Liver (tissue), 9 donors: ENCODE data around the gene PTPRN2. TPM values are rescaled to one million over a fixed set of nuclear protein-coding genes. Genes with fewer than 3 reads are reported as not detected.

Source experiments
- DNase-seq: peaks from one replicate; pipeline ENCODE4 v3.0.0-alpha.2; 2017; ENCODE audit warnings: low spot score
- H3K27ac ChIP-seq, 2 donors: one replicate each; pipeline ENCODE4 v1.7.0; 2013; ENCODE audit warnings: inconsistent platforms in 2 of 2, low read length in 2 of 2, control low read depth in 1 of 2, low read depth in 1 of 2, mild to moderate bottlenecking in 1 of 2
- H3K27me3 ChIP-seq, 4 donors: one replicate each; pipeline versions ENCODE4 v1.6.1 to v1.7.0; 2013; ENCODE audit warnings: low read length in 3 of 4, inconsistent platforms in 1 of 4, mild to moderate bottlenecking in 1 of 4, moderate library complexity in 1 of 4; ENCODE audit not compliant: control insufficient read depth in 4 of 4, insufficient read depth in 4 of 4
- H3K36me3 ChIP-seq, 4 donors: one replicate each; pipeline versions ENCODE4 v1.6.1 to v1.7.0; 2013; ENCODE audit warnings: low read length in 3 of 4, mild to moderate bottlenecking in 3 of 4, low read depth in 1 of 4, moderate library complexity in 1 of 4; ENCODE audit not compliant: control insufficient read depth in 4 of 4, insufficient read depth in 3 of 4
- H3K4me1 ChIP-seq, 4 donors: one replicate each; pipeline versions ENCODE4 v1.6.1 to v1.7.0; 2013; ENCODE audit warnings: low read length in 3 of 4, mild to moderate bottlenecking in 3 of 4, moderate library complexity in 1 of 4; ENCODE audit not compliant: control insufficient read depth in 4 of 4, insufficient read depth in 4 of 4
- H3K4me3 ChIP-seq, 3 donors: one replicate each; pipeline versions ENCODE4 v1.6.1 to v1.7.0; 2013; ENCODE audit warnings: low read length in 3 of 3, control low read depth in 1 of 3, low read depth in 1 of 3, mild to moderate bottlenecking in 1 of 3
- H3K9ac ChIP-seq, 2 donors: one replicate each; pipeline ENCODE4 v1.7.0; 2013; ENCODE audit warnings: low read length in 2 of 2, mild to moderate bottlenecking in 2 of 2, moderate library complexity in 2 of 2, control low read depth in 1 of 2, low read depth in 1 of 2
- H3K9me3 ChIP-seq, 4 donors: one replicate each; pipeline versions ENCODE4 v1.6.1 to v1.7.0; 2013; ENCODE audit warnings: low read length in 3 of 4; ENCODE audit not compliant: control insufficient read depth in 4 of 4
- ATF3 ChIP-seq: IDR thresholded peaks from 2 replicates; pipeline ENCODE4 v1.6.1; 2016; ENCODE audit warnings: antibody characterized with exemption
- EGR1 ChIP-seq, 2 donors: IDR thresholded peaks; 2 replicates each; pipeline ENCODE4 v1.6.1; 2016 to 2018; ENCODE audit warnings: antibody characterized with exemption in 2 of 2, low read depth in 2 of 2
- FOXA1 ChIP-seq: IDR thresholded peaks from 2 replicates; pipeline ENCODE4 v1.6.1; 2016; ENCODE audit warnings: antibody characterized with exemption
- FOXA2 ChIP-seq: IDR thresholded peaks from 2 replicates; pipeline ENCODE4 v1.6.1; 2016; ENCODE audit warnings: antibody characterized with exemption
- GABPA ChIP-seq, 2 donors: IDR thresholded peaks in 1 of 2; conservative IDR thresholded peaks in 1 of 2; 2 replicates each; pipeline ENCODE4 v1.6.1; 2016; ENCODE audit warnings: antibody characterized with exemption in 2 of 2, mild to moderate bottlenecking in 1 of 2, moderate library complexity in 1 of 2
- HNF4A ChIP-seq, 2 donors: conservative IDR thresholded peaks; 2 replicates each; pipeline ENCODE4 v1.6.1; 2016; ENCODE audit warnings: antibody characterized with exemption in 2 of 2, mild to moderate bottlenecking in 2 of 2
- HNF4G ChIP-seq: IDR thresholded peaks from 2 replicates; pipeline ENCODE4 v1.6.1; 2016; ENCODE audit warnings: antibody characterized with exemption
- JUND ChIP-seq, 2 donors: IDR thresholded peaks; 2 replicates each; pipeline ENCODE4 v1.6.1; 2016; ENCODE audit warnings: antibody characterized with exemption in 2 of 2
- MAX ChIP-seq: IDR thresholded peaks from 2 replicates; pipeline ENCODE4 v1.6.1; 2016; ENCODE audit warnings: antibody characterized with exemption
- NR2F2 ChIP-seq: IDR thresholded peaks from 2 replicates; pipeline ENCODE4 v1.6.1; 2016; ENCODE audit warnings: antibody characterized with exemption
- RAD21 ChIP-seq, 2 donors: IDR thresholded peaks; 2 replicates each; pipeline ENCODE4 v1.6.1; 2016; ENCODE audit warnings: antibody characterized with exemption in 2 of 2, mild to moderate bottlenecking in 2 of 2
- RXRA ChIP-seq, 2 donors: IDR thresholded peaks; 2 replicates each; pipeline ENCODE4 v1.6.1; 2017 to 2018; ENCODE audit warnings: antibody characterized with exemption in 2 of 2, mild to moderate bottlenecking in 1 of 2
- SP1 ChIP-seq: IDR thresholded peaks from 2 replicates; pipeline ENCODE4 v1.6.1; 2018; ENCODE audit warnings: antibody characterized with exemption, mild to moderate bottlenecking
- TAF1 ChIP-seq: conservative IDR thresholded peaks from 2 replicates; pipeline ENCODE4 v1.6.1; 2016; ENCODE audit warnings: antibody characterized with exemption, mild to moderate bottlenecking
- YY1 ChIP-seq: IDR thresholded peaks from 2 replicates; pipeline ENCODE4 v1.6.1; 2016; ENCODE audit warnings: antibody characterized with exemption, mild to moderate bottlenecking
- WGBS: extraction: QIAGEN DNeasy Blood & Tissue Kit; methylation state at CpG from one replicate; pipeline ENCODE4 v1.1.7; 2013; 5-methylcytosine and 5-hydroxymethylcytosine counted together
- polyA plus RNA-seq, 2 donors: library from polyadenylated mRNA; stranded (reverse) in 1 of 2; unstranded in 1 of 2; fragments of 200-250 nt in 1 of 2; fragments of >200 nt in 1 of 2; fragmentation: Nextera tagmentation in 1 of 2; extraction: Ambion mirVana in 1 of 2; gene quantifications; one replicate each; pipeline versions ENCODE4 v1.2.1 to v1.2.3, GENCODE V29; 2013 to 2015
- total RNA-seq, 2 donors: library from RNA; depleted of rRNA; stranded (reverse); fragments of >200 nt; gene quantifications; one replicate each; pipeline ENCODE4 v1.2.3, GENCODE V29; 2014
- TF ChIP-seq, protein P1 (sequence below): fragments of 150-350 bp; IDR thresholded peaks from 2 replicates; pipeline ENCODE4 v1.5.1; 2017; ENCODE audit warnings: improper control_type of control experiment, low read depth, low read length; ENCODE audit not compliant: missing input control
- TF ChIP-seq, protein P2 (sequence below): IDR thresholded peaks from 2 replicates; pipeline ENCODE4 v1.6.1; 2016; ENCODE audit warnings: antibody characterized with exemption
- TF ChIP-seq, protein P3 (sequence below): IDR thresholded peaks from 2 replicates; pipeline ENCODE4 v1.6.1; 2016; ENCODE audit warnings: antibody characterized with exemption, mild to moderate bottlenecking
- donor health status: healthy.
- donor health status: healthy.
- donor health status: healthy.
- donor health status: healthy.
- donor health status: healthy.

The PTPRN2 gene
- total and polyA plus RNA-seq, 4 donors: 0.75 to 1.9 (median 1.1) TPM

DNA sequence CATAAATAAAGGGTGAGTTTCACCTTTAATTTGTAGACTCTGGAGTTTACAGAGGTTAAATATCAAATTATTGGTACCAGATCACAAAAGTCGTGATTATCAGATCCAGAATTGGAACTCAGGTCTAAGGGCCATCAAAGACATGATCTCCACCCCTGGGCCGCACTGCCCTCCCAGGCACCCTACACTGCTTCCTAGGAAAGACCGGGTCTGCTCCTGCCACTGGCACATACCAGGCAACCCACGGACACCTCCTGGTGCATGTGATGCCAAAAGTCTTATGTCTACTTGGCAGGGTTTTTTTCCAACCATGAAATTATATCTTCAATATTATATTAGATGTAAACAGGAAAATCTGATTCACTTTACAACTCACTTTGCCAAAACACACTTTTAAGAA is 452.8 kb downstream of the PTPRN2 start:
- Histone ChIP-seq H3K27ac (no peak overlapping the region), H3K27me3 (peaks cover 0 to 5% (median 0%) of the 10 kb centered on the region in 4 donors), H3K4me3 (no peak overlapping the region), H3K9ac (no peak overlapping the region), H3K36me3 (no peaks in the 10 kb centered on the region), H3K9me3 (no peaks in the 10 kb centered on the region), H3K4me1 (no peaks in the 10 kb centered on the region)
- WGBS: 80% methylated on average over 4 of the region's 4 CpGs
- DNase-seq: no peak
- TF ChIP-seq MAX: no peak
- no peak for TF ChIP-seq JUND (IDR thresholded peaks at IDR 0.05)
- no peak for TF ChIP-seq RAD21 (IDR thresholded peaks at IDR 0.05)
- no peak for TF ChIP-seq HNF4A (conservative IDR thresholded peaks at IDR 0.05)
- no peak for TF ChIP-seq NR2F2
- no peak for TF ChIP-seq FOXA2
- TF ChIP-seq GABPA (IDR thresholded peaks at IDR 0.05 in 1 of 2, conservative IDR thresholded peaks at IDR 0.05 in 1 of 2): no peak
- no peak for TF ChIP-seq SP1
- no peak for TF ChIP-seq EGR1 (IDR thresholded peaks at IDR 0.05; ENCODE audit: low read depth in 2 of 2)
- no peak for TF ChIP-seq YY1
- TF ChIP-seq ATF3: no peak
- TF ChIP-seq RXRA (IDR thresholded peaks at IDR 0.05): no peak
- TF ChIP-seq HNF4G: no peak
- TF ChIP-seq, protein P1, sequence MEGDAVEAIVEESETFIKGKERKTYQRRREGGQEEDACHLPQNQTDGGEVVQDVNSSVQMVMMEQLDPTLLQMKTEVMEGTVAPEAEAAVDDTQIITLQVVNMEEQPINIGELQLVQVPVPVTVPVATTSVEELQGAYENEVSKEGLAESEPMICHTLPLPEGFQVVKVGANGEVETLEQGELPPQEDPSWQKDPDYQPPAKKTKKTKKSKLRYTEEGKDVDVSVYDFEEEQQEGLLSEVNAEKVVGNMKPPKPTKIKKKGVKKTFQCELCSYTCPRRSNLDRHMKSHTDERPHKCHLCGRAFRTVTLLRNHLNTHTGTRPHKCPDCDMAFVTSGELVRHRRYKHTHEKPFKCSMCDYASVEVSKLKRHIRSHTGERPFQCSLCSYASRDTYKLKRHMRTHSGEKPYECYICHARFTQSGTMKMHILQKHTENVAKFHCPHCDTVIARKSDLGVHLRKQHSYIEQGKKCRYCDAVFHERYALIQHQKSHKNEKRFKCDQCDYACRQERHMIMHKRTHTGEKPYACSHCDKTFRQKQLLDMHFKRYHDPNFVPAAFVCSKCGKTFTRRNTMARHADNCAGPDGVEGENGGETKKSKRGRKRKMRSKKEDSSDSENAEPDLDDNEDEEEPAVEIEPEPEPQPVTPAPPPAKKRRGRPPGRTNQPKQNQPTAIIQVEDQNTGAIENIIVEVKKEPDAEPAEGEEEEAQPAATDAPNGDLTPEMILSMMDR: no peak
- TF ChIP-seq, protein P2, sequence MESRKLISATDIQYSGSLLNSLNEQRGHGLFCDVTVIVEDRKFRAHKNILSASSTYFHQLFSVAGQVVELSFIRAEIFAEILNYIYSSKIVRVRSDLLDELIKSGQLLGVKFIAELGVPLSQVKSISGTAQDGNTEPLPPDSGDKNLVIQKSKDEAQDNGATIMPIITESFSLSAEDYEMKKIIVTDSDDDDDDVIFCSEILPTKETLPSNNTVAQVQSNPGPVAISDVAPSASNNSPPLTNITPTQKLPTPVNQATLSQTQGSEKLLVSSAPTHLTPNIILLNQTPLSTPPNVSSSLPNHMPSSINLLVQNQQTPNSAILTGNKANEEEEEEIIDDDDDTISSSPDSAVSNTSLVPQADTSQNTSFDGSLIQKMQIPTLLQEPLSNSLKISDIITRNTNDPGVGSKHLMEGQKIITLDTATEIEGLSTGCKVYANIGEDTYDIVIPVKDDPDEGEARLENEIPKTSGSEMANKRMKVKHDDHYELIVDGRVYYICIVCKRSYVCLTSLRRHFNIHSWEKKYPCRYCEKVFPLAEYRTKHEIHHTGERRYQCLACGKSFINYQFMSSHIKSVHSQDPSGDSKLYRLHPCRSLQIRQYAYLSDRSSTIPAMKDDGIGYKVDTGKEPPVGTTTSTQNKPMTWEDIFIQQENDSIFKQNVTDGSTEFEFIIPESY: no peak
- TF ChIP-seq, protein P3, sequence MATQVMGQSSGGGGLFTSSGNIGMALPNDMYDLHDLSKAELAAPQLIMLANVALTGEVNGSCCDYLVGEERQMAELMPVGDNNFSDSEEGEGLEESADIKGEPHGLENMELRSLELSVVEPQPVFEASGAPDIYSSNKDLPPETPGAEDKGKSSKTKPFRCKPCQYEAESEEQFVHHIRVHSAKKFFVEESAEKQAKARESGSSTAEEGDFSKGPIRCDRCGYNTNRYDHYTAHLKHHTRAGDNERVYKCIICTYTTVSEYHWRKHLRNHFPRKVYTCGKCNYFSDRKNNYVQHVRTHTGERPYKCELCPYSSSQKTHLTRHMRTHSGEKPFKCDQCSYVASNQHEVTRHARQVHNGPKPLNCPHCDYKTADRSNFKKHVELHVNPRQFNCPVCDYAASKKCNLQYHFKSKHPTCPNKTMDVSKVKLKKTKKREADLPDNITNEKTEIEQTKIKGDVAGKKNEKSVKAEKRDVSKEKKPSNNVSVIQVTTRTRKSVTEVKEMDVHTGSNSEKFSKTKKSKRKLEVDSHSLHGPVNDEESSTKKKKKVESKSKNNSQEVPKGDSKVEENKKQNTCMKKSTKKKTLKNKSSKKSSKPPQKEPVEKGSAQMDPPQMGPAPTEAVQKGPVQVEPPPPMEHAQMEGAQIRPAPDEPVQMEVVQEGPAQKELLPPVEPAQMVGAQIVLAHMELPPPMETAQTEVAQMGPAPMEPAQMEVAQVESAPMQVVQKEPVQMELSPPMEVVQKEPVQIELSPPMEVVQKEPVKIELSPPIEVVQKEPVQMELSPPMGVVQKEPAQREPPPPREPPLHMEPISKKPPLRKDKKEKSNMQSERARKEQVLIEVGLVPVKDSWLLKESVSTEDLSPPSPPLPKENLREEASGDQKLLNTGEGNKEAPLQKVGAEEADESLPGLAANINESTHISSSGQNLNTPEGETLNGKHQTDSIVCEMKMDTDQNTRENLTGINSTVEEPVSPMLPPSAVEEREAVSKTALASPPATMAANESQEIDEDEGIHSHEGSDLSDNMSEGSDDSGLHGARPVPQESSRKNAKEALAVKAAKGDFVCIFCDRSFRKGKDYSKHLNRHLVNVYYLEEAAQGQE: no peak
- TF ChIP-seq FOXA1: no peak
- TF ChIP-seq TAF1: no peak
